IMR-90 (cell line): ENCODE data around the gene LRP5. TPM values are rescaled to one million over a fixed set of nuclear protein-coding genes. Genes with fewer than 3 reads are reported as not detected.
"Not testable (repeated sequence)": the region's sequence is repeated elsewhere in the genome, so short reads cannot be mapped to it uniquely, and the experiment has no call there.

Experiments
- ATAC-seq: fragments of 200-7000 bp; cut with Tn5 transposase; 2 replicates; pipeline ENCODE4 v1.9.1; 2020; ENCODE audit warnings: low read depth, mild to moderate bottlenecking, moderate library complexity
- BruUV-seq: library from RNA; stranded (reverse); fragments of 400-500 nt; replicated peaks from 2 replicates; lab custom pipeline; 2021; lab: Mats Ljungman, UMichigan
- CTCF ChIA-PET: fragments of 300-600 bp; formaldehyde crosslinking; extraction: SDS; loops from one replicate; lab custom pipeline; 2021; ENCODE audit warnings: antibody characterized with exemption; lab: Yijun Ruan, JAX
- POLR2A ChIA-PET: fragments of 300-600 bp; sonication (Branson Sonifier 250); formaldehyde crosslinking; loops from one replicate; lab custom pipeline; 2022; ENCODE audit warnings: antibody characterized with exemption; ENCODE audit not compliant: unreplicated experiment; lab: Charles Lee
- DNase-seq: peaks from one replicate; pipeline ENCODE4 v3.0.0; 2013
- H2AFZ ChIP-seq: replicated peaks from 2 replicates; pipeline ENCODE3; 2013; ENCODE audit warnings: low read length, mild to moderate bottlenecking; ENCODE audit not compliant: poor library complexity
- H2AK5ac ChIP-seq: 2 replicates; pipeline ENCODE4 v1.6.1; 2013; ENCODE audit warnings: low read depth, low read length, inconsistent platforms
- H2AK9ac ChIP-seq: replicated peaks from 2 replicates; pipeline ENCODE3; 2013; ENCODE audit warnings: mild to moderate bottlenecking, low read depth, low read length, moderate library complexity; ENCODE audit not compliant: poor library complexity
- H2BK120ac ChIP-seq: 2 replicates; pipeline ENCODE4 v1.6.1; 2013; ENCODE audit warnings: low read depth, low read length, inconsistent platforms
- H2BK15ac ChIP-seq: 3 replicates; pipeline ENCODE4 v1.6.1; 2013; ENCODE audit warnings: low read depth, low read length, inconsistent platforms
- H2BK20ac ChIP-seq: 2 replicates; pipeline ENCODE4 v1.6.1; 2013; ENCODE audit warnings: low read depth, mild to moderate bottlenecking, inconsistent platforms, low read length, moderate library complexity
- H2BK5ac ChIP-seq: 2 replicates; pipeline ENCODE4 v1.6.1; 2013; ENCODE audit warnings: mild to moderate bottlenecking, low read depth, low read length, inconsistent platforms; ENCODE audit not compliant: poor library complexity, severe bottlenecking
- H3K14ac ChIP-seq: replicated peaks from 2 replicates; pipeline ENCODE4 v1.6.1; 2013; ENCODE audit warnings: low read depth, low read length, inconsistent platforms
- H3K18ac ChIP-seq: 2 replicates; pipeline ENCODE4 v1.6.1; 2013; ENCODE audit warnings: low read depth, low read length, control low read depth
- H3K23ac ChIP-seq: 2 replicates; pipeline ENCODE4 v1.6.1; 2013; ENCODE audit warnings: low read depth, low read length, inconsistent platforms
- H3K27ac ChIP-seq: 2 replicates; pipeline ENCODE4 v1.5.1; 2013; ENCODE audit warnings: mild to moderate bottlenecking, control low read depth, low read length; ENCODE audit not compliant: insufficient read depth
- H3K27me3 ChIP-seq: 2 replicates; pipeline ENCODE4 v1.6.1; 2013; ENCODE audit warnings: low read length; ENCODE audit not compliant: control insufficient read depth, insufficient read depth
- H3K36me3 ChIP-seq: 2 replicates; pipeline ENCODE4 v1.6.1; 2013; ENCODE audit warnings: low read length, mixed read lengths; ENCODE audit not compliant: control insufficient read depth, insufficient read depth
- H3K4ac ChIP-seq: 2 replicates; pipeline ENCODE4 v1.6.1; 2013; ENCODE audit warnings: low read depth, low read length, inconsistent platforms
- H3K4me1 ChIP-seq: 2 replicates; pipeline ENCODE4 v1.6.1; 2013; ENCODE audit warnings: low read length, mixed read lengths; ENCODE audit not compliant: control insufficient read depth, insufficient read depth
- H3K4me2 ChIP-seq: 2 replicates; pipeline ENCODE4 v1.6.1; 2013; ENCODE audit warnings: low read depth, mild to moderate bottlenecking, control low read depth, low read length, moderate library complexity
- H3K4me3 ChIP-seq: 2 replicates; pipeline ENCODE4 v1.5.1; 2013; ENCODE audit warnings: low read depth, mild to moderate bottlenecking, control low read depth, low read length, moderate library complexity; ENCODE audit not compliant: insufficient read depth
- H3K56ac ChIP-seq: 2 replicates; pipeline ENCODE4 v1.6.1; 2013; ENCODE audit warnings: low read length, inconsistent platforms; ENCODE audit not compliant: insufficient read depth; ENCODE audit errors: extremely low read depth
- H3K79me1 ChIP-seq, 2 experiments: 2 replicates each; pipeline ENCODE4 v1.6.1; 2013; ENCODE audit warnings: low read length in 2 of 2, inconsistent platforms in 1 of 2, low read depth in 1 of 2
- H3K9ac ChIP-seq: 2 replicates; pipeline ENCODE4 v1.6.1; 2013; ENCODE audit warnings: low read depth, low read length, control low read depth
- H3K9me1 ChIP-seq: 2 replicates; pipeline ENCODE4 v1.6.1; 2013; ENCODE audit warnings: low read length, inconsistent platforms; ENCODE audit not compliant: insufficient read depth
- H3K9me3 ChIP-seq: 2 replicates; pipeline ENCODE4 v1.6.1; 2013; ENCODE audit warnings: low read length; ENCODE audit not compliant: control insufficient read depth, insufficient read depth
- H4K20me1 ChIP-seq: 2 replicates; pipeline ENCODE4 v1.6.1; 2013; ENCODE audit warnings: low read length, inconsistent platforms; ENCODE audit not compliant: insufficient read depth
- H4K5ac ChIP-seq: 2 replicates; pipeline ENCODE4 v1.6.1; 2013; ENCODE audit warnings: mild to moderate bottlenecking, low read depth, low read length, control low read depth
- H4K8ac ChIP-seq, 2 experiments: 2 replicates each; pipeline ENCODE4 v1.6.1; 2013; ENCODE audit warnings: low read depth in 2 of 2, low read length in 2 of 2, control low read depth in 1 of 2, inconsistent platforms in 1 of 2
- H4K91ac ChIP-seq: 2 replicates; pipeline ENCODE4 v1.6.1; 2013; ENCODE audit warnings: low read depth, low read length, inconsistent platforms; ENCODE audit not compliant: insufficient read depth
- BHLHE40 ChIP-seq: fragments of 150-350 bp; IDR thresholded peaks from 2 replicates; pipeline ENCODE4 v1.6.1; 2016; ENCODE audit warnings: mild to moderate bottlenecking, low read depth, low read length
- CEBPB ChIP-seq: IDR thresholded peaks from 2 replicates; pipeline ENCODE4 v1.6.1; 2012; ENCODE audit warnings: low read depth, low read length, improper control_type of control experiment
- CHD1 ChIP-seq: IDR thresholded peaks from 2 replicates; pipeline ENCODE4 v1.6.1; 2012; ENCODE audit warnings: low read depth, low read length, improper control_type of control experiment
- RFX5 ChIP-seq: IDR thresholded peaks from 2 replicates; pipeline ENCODE4 v1.8.0; 2012; ENCODE audit warnings: low read depth, mild to moderate bottlenecking, low read length, moderate library complexity
- SMC3 ChIP-seq: fragments of 150-350 bp; IDR thresholded peaks from 2 replicates; pipeline ENCODE4 v1.6.1; 2016; ENCODE audit warnings: low read depth, mild to moderate bottlenecking, antibody characterized with exemption, low read length, moderate library complexity
- WGBS, 2 experiments: methylation state at CpG; one replicate each; pipeline versions ENCODE4 v1.1.5 to v1.1.7; 2013; ENCODE audit warnings: missing lambda C conversion rate in 2 of 2; ENCODE audit not compliant: insufficient read length in 1 of 2; ENCODE audit errors: extremely low coverage in 2 of 2; 5-methylcytosine and 5-hydroxymethylcytosine counted together
- dilution Hi-C: fragments of 300-500 bp; cut with HindIII; formaldehyde crosslinking; loops from one replicate; pipeline ENCODE4 v1.14.3; 2018; ENCODE audit warnings: low sequenced_read_pairs; ENCODE audit not compliant: unreplicated experiment
- in situ Hi-C: fragments of 300-500 bp; cut with MboI; formaldehyde crosslinking; loops from 3 replicates; pipeline ENCODE4 v1.14.3; 2019; ENCODE audit warnings: low sequenced_read_pairs, inconsistent platforms, mixed read lengths
- intact Hi-C: fragments of 100-400 bp; cut with micrococcal nuclease; formaldehyde crosslinking; loops from 2 replicates; pipeline ENCODE4 v1.10.0; 2022
- polyA plus RNA-seq, 3 experiments: library from polyadenylated mRNA; depleted of rRNA; stranded (reverse); fragments of >200 nt; gene quantifications; 2 replicates each; pipeline ENCODE4 v1.2.3, GENCODE V29; 2012; ENCODE audit warnings: low replicate concordance in 1 of 3
- total RNA-seq: library from RNA; depleted of rRNA; stranded (reverse); fragments of >200 nt; gene quantifications from 2 replicates; pipeline ENCODE4 v1.2.3, GENCODE V29; 2012
- TF ChIP-seq, protein P1 (sequence below): fragments of 150-350 bp; IDR thresholded peaks from 2 replicates; pipeline ENCODE4 v1.6.1; 2016; ENCODE audit warnings: low read depth, mild to moderate bottlenecking, low read length, moderate library complexity, borderline replicate concordance
- TF ChIP-seq, protein P2 (sequence below): fragments of 150-350 bp; IDR thresholded peaks from 2 replicates; pipeline ENCODE4 v1.6.1; 2017; ENCODE audit warnings: mild to moderate bottlenecking, antibody characterized with exemption, low read length, low read depth

LRP5 gene
- total and polyA plus RNA-seq, 2 of the 4 experiments (the other 2 are of a cell fraction) = 10.4 to 15.0 TPM

DNA sequence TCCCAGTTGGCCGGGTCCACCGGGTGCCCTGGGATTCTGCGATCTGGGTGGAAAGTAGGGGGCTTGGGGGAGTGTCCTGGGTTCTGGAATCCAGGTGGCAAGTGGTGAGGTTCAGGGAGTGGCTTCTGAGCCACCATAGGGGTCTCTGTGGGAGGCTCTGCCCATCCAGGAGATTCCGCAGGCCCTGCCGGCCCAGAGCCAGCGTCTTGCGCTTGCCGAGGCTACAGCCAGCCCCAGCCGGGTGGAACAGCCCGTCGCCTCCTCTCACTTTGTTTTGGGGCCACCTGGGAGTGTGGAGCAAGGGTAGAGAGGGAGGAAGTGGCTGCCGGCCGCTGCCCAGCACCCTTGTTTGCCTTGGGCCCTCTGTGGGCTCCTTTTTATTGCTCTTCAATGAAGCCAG, 87.5 kb downstream of the LRP5 start:
- no peak for ATAC-seq
- no peak overlapping the region for H3K27ac ChIP-seq

DNA sequence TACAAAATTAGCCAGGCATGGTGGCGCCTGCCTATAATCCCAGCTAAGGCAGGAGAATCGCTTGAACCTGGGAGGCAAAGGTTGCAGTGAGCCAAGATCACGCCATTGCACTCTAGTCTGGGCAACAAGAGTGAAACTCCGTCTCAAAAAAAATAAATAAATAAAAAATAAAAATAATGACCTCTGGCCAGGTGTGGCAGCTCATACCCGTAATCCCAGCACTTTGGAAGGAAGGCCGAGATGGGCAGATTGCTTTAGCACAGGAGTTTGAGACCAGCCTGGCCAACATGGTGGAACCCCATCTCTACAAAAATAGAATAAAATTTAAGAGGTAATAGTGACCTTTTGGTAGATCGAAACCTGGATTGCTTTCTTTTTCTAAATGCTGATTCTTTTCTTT, 88.2 kb downstream of the LRP5 start:
- POLR2A ChIA-PET, in situ Hi-C loops, H3K14ac ChIP-seq, H3K4me3 ChIP-seq, H4K5ac ChIP-seq, H3K9me3 ChIP-seq, H4K20me1 ChIP-seq, H3K4me1 ChIP-seq, H2AK9ac ChIP-seq, H3K9me1 ChIP-seq, dilution Hi-C loops, H2AK5ac ChIP-seq, H2BK15ac ChIP-seq, H3K27ac ChIP-seq, DNase-seq, H2BK20ac ChIP-seq, H3K27me3 ChIP-seq, H3K18ac ChIP-seq, H2BK120ac ChIP-seq, H2BK5ac ChIP-seq, H4K8ac ChIP-seq, CTCF ChIA-PET, H3K23ac ChIP-seq, intact Hi-C loops, H4K91ac ChIP-seq, BruUV-seq, ATAC-seq, H3K4me2 ChIP-seq, H3K4ac ChIP-seq, H3K79me1 ChIP-seq, H2AFZ ChIP-seq, H3K9ac ChIP-seq, H3K56ac ChIP-seq: not testable (repeated sequence)
- peaks cover 22% of the 10 kb centered on the region for H3K36me3 ChIP-seq
- WGBS, 2 experiments = no CpG with 5 or more reads among the region's 7 CpGs

More for the DNA sequence above, 87.5 kb downstream of the LRP5 start:
- no peaks in the 10 kb centered on the region; the same call in 1 of the 2 replicates for H3K4me1 ChIP-seq
- no peak overlapping the region for H4K91ac ChIP-seq
- no peak overlapping the region for H3K4ac ChIP-seq
- no peak overlapping the region for H3K56ac ChIP-seq
- no peak overlapping the region for H2AK5ac ChIP-seq
- H3K9ac ChIP-seq = no peak overlapping the region
- H2AK9ac ChIP-seq = no peak overlapping the region
- CTCF ChIA-PET = no interaction called here
- dilution Hi-C loops (no loop called here), in situ Hi-C loops (no loop called here), intact Hi-C loops (no loop called here)
- POLR2A ChIA-PET = no interaction called here
- H3K14ac ChIP-seq = no peak overlapping the region
- H3K27me3 ChIP-seq = no peaks in the 10 kb centered on the region
- no peak overlapping the region for H2BK5ac ChIP-seq
- 66% methylated on average over 8 of the region's 13 CpGs; no CpG with 5 or more reads in 1 of the 2 experiments for whole genome bisulfite sequencing, 2 experiments
- DNase-seq = no peak
- H3K4me3 ChIP-seq = no peak overlapping the region
- H3K9me3 ChIP-seq = no peaks in the 10 kb centered on the region
- no peak overlapping the region for H3K23ac ChIP-seq
- 0 out of 2 replicates have a peak, but pooled peaks cover 4% of the 10 kb centered on the region for H4K20me1 ChIP-seq
- no peak overlapping the region for H2BK20ac ChIP-seq
- no peak overlapping the region for H2BK15ac ChIP-seq
- H4K5ac ChIP-seq = no peak overlapping the region
- H3K79me1 ChIP-seq = no peaks in the 10 kb centered on the region; a peak in 2 of 4 replicates
- 0 out of 2 replicates have a peak, but pooled peaks cover 3% of the 10 kb centered on the region for H3K9me1 ChIP-seq
- no peak overlapping the region for H3K4me2 ChIP-seq
- BruUV-seq = no TSS peak
- no peak overlapping the region for H3K18ac ChIP-seq
- H3K36me3 ChIP-seq = peaks cover 22% of the 10 kb centered on the region
- H2AFZ ChIP-seq = no peak overlapping the region
- H2BK120ac ChIP-seq = no peak overlapping the region
- TF ChIP-seq, protein P1, sequence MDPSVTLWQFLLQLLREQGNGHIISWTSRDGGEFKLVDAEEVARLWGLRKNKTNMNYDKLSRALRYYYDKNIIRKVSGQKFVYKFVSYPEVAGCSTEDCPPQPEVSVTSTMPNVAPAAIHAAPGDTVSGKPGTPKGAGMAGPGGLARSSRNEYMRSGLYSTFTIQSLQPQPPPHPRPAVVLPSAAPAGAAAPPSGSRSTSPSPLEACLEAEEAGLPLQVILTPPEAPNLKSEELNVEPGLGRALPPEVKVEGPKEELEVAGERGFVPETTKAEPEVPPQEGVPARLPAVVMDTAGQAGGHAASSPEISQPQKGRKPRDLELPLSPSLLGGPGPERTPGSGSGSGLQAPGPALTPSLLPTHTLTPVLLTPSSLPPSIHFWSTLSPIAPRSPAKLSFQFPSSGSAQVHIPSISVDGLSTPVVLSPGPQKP = no peak
- TF ChIP-seq CHD1 = no peak
- TF ChIP-seq CEBPB = no peak
- TF ChIP-seq BHLHE40 = no peak
- TF ChIP-seq, protein P2, sequence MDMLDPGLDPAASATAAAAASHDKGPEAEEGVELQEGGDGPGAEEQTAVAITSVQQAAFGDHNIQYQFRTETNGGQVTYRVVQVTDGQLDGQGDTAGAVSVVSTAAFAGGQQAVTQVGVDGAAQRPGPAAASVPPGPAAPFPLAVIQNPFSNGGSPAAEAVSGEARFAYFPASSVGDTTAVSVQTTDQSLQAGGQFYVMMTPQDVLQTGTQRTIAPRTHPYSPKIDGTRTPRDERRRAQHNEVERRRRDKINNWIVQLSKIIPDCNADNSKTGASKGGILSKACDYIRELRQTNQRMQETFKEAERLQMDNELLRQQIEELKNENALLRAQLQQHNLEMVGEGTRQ = no peak
- TF ChIP-seq RFX5 = no peak
- TF ChIP-seq SMC3 = no peak
- no peak overlapping the region for H4K8ac ChIP-seq
